22Rv1 (cell line): ENCODE results near the gene DPP6.
A peak's percentile ranks its signal among the peaks of the same experiment; 100 is the strongest.

Source experiments
- H3K27ac ChIP-seq: fragments of 450-650 bp; 2 replicates; pipeline ENCODE4 v1.5.1; 2017
- ZFX ChIP-seq: fragments of 450-650 bp; IDR thresholded peaks from 2 replicates; pipeline ENCODE4 v1.6.1; 2017; ENCODE audit warnings: antibody characterized with exemption, borderline replicate concordance
- TF ChIP-seq, protein P1 (sequence below): fragments of 450-650 bp; IDR thresholded peaks from 2 replicates; pipeline ENCODE4 v1.5.1; 2017; ENCODE audit warnings: mild to moderate bottlenecking

DPP6 gene

DNA sequence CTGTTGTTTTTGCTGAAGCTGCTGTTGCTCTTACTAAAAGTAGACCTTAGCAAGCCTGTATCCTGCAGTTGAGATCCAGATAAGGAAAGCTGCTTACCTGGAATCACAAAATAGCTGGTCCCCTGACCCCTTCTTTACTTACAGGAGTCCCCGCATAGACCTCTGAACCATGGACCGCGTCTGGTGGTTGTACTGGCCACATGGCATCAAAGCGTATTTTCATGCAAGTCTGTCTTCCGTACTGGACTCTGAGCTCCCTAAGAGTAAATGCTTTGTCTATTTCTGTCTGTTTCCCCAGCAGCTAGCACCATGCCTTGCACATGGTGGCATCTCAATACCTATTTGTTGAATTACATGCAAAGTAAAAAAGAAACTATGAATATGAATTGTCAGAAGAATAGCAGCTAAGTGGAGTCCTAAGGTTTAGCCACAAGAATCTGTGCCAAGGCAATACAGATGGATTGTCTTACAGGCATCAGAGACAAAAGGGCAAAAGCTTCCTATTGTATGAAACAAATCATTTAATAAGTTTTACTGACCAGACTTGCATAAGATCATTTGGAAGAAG lies 791.6 kb downstream of the DPP6 start:
- no peak for TF ChIP-seq ZFX
- TF ChIP-seq, protein P1, sequence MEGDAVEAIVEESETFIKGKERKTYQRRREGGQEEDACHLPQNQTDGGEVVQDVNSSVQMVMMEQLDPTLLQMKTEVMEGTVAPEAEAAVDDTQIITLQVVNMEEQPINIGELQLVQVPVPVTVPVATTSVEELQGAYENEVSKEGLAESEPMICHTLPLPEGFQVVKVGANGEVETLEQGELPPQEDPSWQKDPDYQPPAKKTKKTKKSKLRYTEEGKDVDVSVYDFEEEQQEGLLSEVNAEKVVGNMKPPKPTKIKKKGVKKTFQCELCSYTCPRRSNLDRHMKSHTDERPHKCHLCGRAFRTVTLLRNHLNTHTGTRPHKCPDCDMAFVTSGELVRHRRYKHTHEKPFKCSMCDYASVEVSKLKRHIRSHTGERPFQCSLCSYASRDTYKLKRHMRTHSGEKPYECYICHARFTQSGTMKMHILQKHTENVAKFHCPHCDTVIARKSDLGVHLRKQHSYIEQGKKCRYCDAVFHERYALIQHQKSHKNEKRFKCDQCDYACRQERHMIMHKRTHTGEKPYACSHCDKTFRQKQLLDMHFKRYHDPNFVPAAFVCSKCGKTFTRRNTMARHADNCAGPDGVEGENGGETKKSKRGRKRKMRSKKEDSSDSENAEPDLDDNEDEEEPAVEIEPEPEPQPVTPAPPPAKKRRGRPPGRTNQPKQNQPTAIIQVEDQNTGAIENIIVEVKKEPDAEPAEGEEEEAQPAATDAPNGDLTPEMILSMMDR: no peak

DNA sequence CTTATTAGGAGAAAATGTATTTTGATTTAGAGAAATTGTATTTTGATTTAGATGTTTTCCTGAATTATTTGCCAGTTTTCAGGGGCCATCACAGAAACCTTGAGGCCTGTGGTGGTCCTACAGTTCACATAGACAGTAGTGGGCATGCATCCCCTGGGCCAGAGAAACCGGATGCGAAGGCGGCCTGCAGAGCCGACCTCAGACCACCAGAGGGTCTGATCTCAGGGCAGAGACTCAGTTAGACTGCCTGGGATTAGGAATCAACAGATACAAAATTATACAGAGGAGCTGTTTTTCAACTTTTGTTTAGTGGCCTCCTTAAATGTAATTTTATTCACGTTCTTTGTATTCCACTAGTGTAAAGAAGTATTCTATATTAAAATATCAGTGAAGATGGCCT lies 792.3 kb downstream of the DPP6 start:
- H3K27ac ChIP-seq: 0 out of 2 replicates have a peak overlapping the region, but pooled peaks have one; percentile 14
- TF ChIP-seq ZFX: no peak
- TF ChIP-seq, protein P1: no peak

More for the DNA sequence above, 791.6 kb downstream of the DPP6 start:
- H3K27ac ChIP-seq: no peak overlapping the region

DNA sequence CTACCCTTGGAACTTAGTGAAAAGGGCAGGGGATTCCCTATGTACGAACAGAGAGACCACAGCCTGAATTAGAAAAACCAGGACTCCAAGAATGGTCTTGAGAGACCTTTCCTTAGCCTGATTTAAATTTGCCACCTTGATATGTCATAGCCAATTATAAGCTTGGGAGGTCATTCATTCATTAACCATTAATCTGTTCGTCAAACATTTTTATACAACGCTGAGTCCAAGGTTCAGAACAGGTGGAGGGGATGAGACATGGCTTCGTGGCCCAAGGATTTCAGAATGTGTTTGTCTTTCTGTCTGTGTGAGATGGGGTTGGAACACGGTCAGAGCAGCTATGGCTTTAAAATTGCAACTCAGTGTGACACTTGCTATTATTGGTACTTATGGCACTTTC lies 792.8 kb downstream of the DPP6 start:
- peak overlapping the region; percentile 14; the same call in 1 of the 2 replicates for H3K27ac ChIP-seq
- TF ChIP-seq, protein P1: no peak

DNA sequence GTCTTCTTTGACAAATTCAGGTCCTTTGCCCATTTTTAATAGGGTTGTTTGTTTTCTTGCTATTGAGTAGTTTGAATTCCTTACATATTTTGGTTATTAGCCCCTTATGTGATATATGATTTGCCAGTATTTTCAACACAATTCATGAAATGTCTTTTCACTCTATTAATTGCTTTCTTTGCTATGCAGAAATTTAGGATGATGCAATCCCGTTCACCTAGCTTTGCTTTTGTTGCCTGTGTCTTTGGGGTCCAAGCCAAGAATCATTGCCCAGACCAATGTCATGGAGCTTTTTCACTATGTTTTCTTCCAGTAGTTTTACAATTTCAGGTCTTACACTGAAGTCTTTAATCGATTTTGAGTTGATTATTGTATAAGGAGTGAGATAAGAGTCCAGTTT lies 796.3 kb downstream of the DPP6 start:
- TF ChIP-seq, protein P1: no peak
- no peak for TF ChIP-seq ZFX
- no peak overlapping the region for H3K27ac ChIP-seq

DNA sequence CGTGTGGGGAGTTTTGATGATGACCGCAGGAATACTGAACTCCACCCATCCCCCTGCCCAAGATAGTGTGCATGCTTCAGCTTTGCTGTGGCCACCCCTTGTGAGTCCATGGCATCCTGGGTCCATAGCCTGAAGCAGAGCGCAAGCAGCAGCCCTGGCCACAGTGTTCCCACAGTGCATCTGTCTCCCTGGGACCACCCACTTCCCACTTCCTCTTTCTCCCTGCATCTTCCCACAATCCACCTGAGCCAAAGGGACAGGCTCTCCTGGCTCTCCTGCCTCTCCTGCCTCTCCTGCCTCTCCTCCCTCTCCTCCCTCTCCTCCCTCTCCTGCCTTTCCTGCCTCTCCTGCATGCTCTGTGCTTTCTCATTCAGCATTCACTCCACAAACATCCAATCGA lies 800.0 kb downstream of the DPP6 start:
- no peak for TF ChIP-seq ZFX
- TF ChIP-seq, protein P1: no peak
- no peak overlapping the region for H3K27ac ChIP-seq

DNA sequence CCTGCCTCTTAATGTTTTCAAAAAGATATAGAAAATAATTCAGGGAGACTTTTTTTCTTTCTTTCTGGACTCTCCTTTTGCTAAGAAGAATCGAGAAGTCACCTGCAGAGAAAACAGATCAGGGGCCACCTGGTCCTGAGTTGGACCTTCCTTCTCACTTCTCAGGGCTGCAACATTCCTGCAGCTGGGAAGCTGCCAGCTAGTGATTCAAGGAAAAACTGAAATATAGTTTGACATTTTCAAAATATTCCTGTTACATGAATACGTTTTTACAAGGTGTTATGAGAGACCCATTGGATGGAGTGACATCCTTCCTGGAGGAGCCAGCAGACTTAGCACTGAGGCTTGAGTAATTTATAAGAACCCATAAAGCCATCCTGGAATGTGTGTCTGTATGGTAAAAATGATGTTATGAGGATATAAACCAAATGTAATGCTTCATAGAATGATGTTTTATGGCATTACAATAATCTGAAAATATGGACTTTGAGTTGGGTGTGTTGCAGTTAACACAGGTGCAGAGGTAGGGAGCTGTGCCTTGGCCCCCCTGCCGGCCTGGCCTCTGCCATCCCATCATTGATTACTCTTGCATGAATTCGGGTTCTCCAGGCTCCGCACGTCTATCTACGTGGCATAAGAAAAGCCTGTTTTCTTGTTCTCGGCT lies 801.0 kb downstream of the DPP6 start:
- TF ChIP-seq, protein P1: no peak
- no peak for TF ChIP-seq ZFX
- no peak overlapping the region for H3K27ac ChIP-seq

DNA sequence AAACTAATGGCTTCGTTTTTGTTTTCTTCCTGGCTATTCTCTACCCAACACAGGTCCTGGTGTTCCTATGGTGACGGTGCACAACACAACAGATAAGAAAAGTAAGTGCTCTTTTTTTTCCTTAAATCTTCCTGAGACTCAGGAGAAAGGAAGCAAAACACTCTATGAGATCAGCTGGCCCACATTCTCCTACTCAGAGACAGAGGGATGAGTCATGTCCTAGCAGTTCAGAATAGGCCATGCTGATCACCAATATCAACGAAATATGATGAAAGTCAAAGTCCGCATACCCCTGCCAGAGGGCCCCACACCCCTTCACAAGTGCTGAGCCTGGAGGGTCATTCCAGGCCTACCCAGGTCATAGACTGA lies 801.5 kb downstream of the DPP6 start:
- TF ChIP-seq, protein P1: no peak
- TF ChIP-seq ZFX: no peak
- H3K27ac ChIP-seq: no peak overlapping the region
